ENCODE results near the gene DENND2C. TPM values are rescaled to one million over a fixed set of nuclear protein-coding genes. Genes with fewer than 3 reads are reported as not detected.

Gene DENND2C
- total RNA-seq, 1 experiment from 2014 or later, result 3.6 TPM

DNA sequence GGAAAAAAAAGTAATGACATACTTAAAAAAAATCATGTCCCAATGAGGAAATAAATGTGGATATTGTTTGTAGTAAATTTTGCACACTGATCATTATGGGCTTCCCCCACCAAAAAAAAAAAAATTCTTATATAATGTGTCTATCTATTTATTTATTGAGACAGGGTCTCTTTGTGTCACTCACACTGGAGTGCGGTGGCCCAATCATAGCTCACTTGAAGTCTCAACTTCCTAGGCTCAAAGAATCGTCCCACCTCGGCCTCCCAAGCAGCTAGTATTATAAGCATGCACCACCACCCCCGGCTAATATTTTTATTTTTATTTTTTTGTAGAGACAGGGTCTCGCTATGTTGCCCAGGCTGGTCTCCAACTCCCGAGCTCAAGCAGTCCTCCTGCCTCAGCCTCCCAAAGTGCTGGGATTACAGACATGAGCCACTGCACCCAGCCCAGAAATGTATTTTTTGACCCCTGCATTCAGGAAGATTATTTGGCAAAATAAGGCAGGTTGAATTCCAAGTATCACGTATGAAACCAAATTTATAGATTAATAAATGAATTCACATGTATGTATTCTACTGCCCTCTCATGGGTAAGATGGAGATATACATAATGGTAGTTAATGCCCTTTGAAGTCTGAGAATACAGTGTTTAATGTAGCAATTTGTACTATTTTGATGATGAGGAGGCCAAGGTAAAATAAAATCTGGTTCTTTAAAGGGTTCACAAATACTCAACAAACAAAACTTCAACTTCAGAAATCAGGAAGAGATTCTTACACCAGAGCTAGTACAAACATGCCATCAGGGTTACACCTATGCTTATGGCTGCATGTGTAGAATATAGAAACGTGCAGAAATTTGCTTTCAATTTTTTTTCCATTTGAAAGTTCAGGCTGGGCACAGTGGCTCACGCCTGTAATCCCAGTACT is 1.4 kb upstream of the DENND2C start:
- Histone ChIP-seq H3K18ac (ENCODE audit: insufficient read length, low read depth, low read length) (no peak overlapping the region), H3K4me1 (ENCODE audit: insufficient read depth, low read length) (no peaks in the 10 kb centered on the region), H3K27me3 (ENCODE audit: insufficient read depth, low read length) (no peaks in the 10 kb centered on the region), H4K8ac (replicated peaks; ENCODE audit: insufficient read length, low read depth, low read length) (no peak overlapping the region), H3K79me1 (ENCODE audit: insufficient read depth, low read depth, low read length, poor library complexity, severe bottlenecking) (no peaks in the 10 kb centered on the region), H3K4ac (ENCODE audit: low read depth, low read length) (no peak overlapping the region), H3T11ph (ENCODE audit: low read length) (no peak overlapping the region), H3K23ac (ENCODE audit: insufficient read length, low read depth, low read length) (no peak overlapping the region), H2AFZ (ENCODE audit: low read length) (no peak overlapping the region), H3K9ac (ENCODE audit: extremely low read depth, insufficient read length, low read length) (no peak overlapping the region), H2BK20ac (ENCODE audit: low read depth, low read length, poor library complexity, severe bottlenecking) (no peak overlapping the region), H4K20me1 (ENCODE audit: control insufficient read depth, insufficient read depth, insufficient read length) (no peaks in the 10 kb centered on the region), H2BK5ac (ENCODE audit: insufficient read length, low read length) (no peak overlapping the region), H3K9me3 (ENCODE audit: control insufficient read depth, low read depth, low read length) (no peaks in the 10 kb centered on the region), H3K56ac (ENCODE audit: insufficient read length, low read depth, low read length) (no peak overlapping the region), H2BK15ac (ENCODE audit: low read depth, low read length) (no peak overlapping the region), H3K14ac (ENCODE audit: insufficient read depth, low read length) (no peak overlapping the region), H2AK5ac (ENCODE audit: insufficient read length, low read length) (no peak overlapping the region), H4K5ac (ENCODE audit: insufficient read length, low read depth, low read length) (no peak overlapping the region), H2BK120ac (ENCODE audit: low read depth, low read length, poor library complexity, severe bottlenecking) (no peak overlapping the region), H2BK12ac (ENCODE audit: insufficient read length, low read depth, low read length) (no peak overlapping the region), H3K23me2 (ENCODE audit: insufficient read length, low read depth, low read length, poor library complexity, severe bottlenecking) (peaks cover 14% of the 10 kb centered on the region), H4K91ac (ENCODE audit: insufficient read length, low read depth, low read length) (no peak overlapping the region), H3K79me2 (ENCODE audit: insufficient read depth, low read length) (no peaks in the 10 kb centered on the region), H3K27ac (ENCODE audit: insufficient read length, low read depth, low read length) (no peak overlapping the region), H3K4me2 (ENCODE audit: insufficient read depth, insufficient read length, low read length) (peak overlapping the region; percentile 99)
- Mint-ChIP-seq H3K27ac (no peak overlapping the region), H3K27me3 (ENCODE audit: low read depth) (peaks cover 31% of the 10 kb centered on the region), H3K4me1 (peaks cover 9% of the 10 kb centered on the region in 2 experiments), H3K9me3 (no peaks in the 10 kb centered on the region; a peak in 1 of 5 replicates), H3K36me3 (ENCODE audit: insufficient read depth in 1 of 3, low read depth in 3 of 3) (no peaks in the 10 kb centered on the region), H3K4me3 (peak overlapping the region in 1 of 2 experiments; percentile 63; a peak in 2 of 5 replicates)
- WGBS (ENCODE audit: extremely low coverage, insufficient read length, low lambda C conversion rate), result no CpG with 5 or more reads among the region's 9 CpGs
- no peak for DNase-seq
- TF ChIP-seq, protein P1, sequence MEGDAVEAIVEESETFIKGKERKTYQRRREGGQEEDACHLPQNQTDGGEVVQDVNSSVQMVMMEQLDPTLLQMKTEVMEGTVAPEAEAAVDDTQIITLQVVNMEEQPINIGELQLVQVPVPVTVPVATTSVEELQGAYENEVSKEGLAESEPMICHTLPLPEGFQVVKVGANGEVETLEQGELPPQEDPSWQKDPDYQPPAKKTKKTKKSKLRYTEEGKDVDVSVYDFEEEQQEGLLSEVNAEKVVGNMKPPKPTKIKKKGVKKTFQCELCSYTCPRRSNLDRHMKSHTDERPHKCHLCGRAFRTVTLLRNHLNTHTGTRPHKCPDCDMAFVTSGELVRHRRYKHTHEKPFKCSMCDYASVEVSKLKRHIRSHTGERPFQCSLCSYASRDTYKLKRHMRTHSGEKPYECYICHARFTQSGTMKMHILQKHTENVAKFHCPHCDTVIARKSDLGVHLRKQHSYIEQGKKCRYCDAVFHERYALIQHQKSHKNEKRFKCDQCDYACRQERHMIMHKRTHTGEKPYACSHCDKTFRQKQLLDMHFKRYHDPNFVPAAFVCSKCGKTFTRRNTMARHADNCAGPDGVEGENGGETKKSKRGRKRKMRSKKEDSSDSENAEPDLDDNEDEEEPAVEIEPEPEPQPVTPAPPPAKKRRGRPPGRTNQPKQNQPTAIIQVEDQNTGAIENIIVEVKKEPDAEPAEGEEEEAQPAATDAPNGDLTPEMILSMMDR (conservative IDR thresholded peaks at IDR 0.05), result peak; percentile 32
